SK-N-SH (cell line): Measurements from ENCODE around the gene ACBD6. TPM values are rescaled to one million over a fixed set of nuclear protein-coding genes. Genes with fewer than 3 reads are reported as not detected.

Source experiments
- CTCF ChIA-PET: fragments of 300-600, 350-600 bp; formaldehyde crosslinking; extraction: SDS; loops from one replicate; lab custom pipeline; 2021; lab: Yijun Ruan, JAX
- POLR2A ChIA-PET: fragments of 350-600 bp; sonication (Branson Sonifier 250); formaldehyde crosslinking; extraction: SDS; loops from one replicate; lab custom pipeline; 2020; ENCODE audit warnings: antibody characterized with exemption, inconsistent platforms; lab: Yijun Ruan, JAX
- DNase-seq: peaks from one replicate; pipeline ENCODE4 v3.0.0; 2012
- H2AFZ ChIP-seq: fragments of 200-600 bp; sonication (generic); 2 replicates; pipeline ENCODE4 v1.8.1; 2016; ENCODE audit warnings: antibody characterized with exemption, mild to moderate bottlenecking, low read depth
- H3F3A ChIP-seq: fragments of 200-600 bp; sonication (generic); replicated peaks from 2 replicates; pipeline ENCODE3; 2016; ENCODE audit warnings: antibody characterized with exemption, mild to moderate bottlenecking; ENCODE audit not compliant: insufficient read depth
- H3K27ac ChIP-seq, 2 experiments: fragments of 200-500 bp in 1 of 2; fragments of 200-600 bp in 1 of 2; sonication (Bioruptor generic) in 1 of 2; sonication (generic), shearing (Covaris generic) in 1 of 2; 2 replicates each; pipeline versions ENCODE4 v1.5.1 to v1.6.1; 2014 to 2016; ENCODE audit warnings: low read depth in 2 of 2, inconsistent platforms in 1 of 2, low read length in 1 of 2, mild to moderate bottlenecking in 1 of 2, mixed read lengths in 1 of 2
- H3K27me3 ChIP-seq: fragments of 200-600 bp; sonication (generic), shearing (Covaris generic); 2 replicates; pipeline ENCODE4 v1.6.1; 2016; ENCODE audit warnings: mixed run types; ENCODE audit not compliant: insufficient read depth
- H3K36me3 ChIP-seq, 2 experiments: fragments of 200-500 bp in 1 of 2; fragments of 200-600 bp in 1 of 2; sonication (Bioruptor generic) in 1 of 2; sonication (generic) in 1 of 2; replicated peaks in 1 of 2; 2 replicates each; pipeline versions ENCODE3 to v1.5.1; 2014 to 2016; ENCODE audit warnings: low read length in 1 of 2, mild to moderate bottlenecking in 1 of 2; ENCODE audit not compliant: insufficient read depth in 2 of 2, control insufficient read depth in 1 of 2
- H3K4me1 ChIP-seq, 2 experiments: fragments of 200-500 bp in 1 of 2; fragments of 200-600 bp in 1 of 2; sonication (Bioruptor generic) in 1 of 2; sonication (generic), shearing (Covaris generic) in 1 of 2; 2 replicates each; pipeline versions ENCODE4 v1.5.1 to v1.6.1; 2014 to 2016; ENCODE audit warnings: low read depth in 1 of 2, low read length in 1 of 2, mixed run types in 1 of 2; ENCODE audit not compliant: insufficient read depth in 2 of 2, control insufficient read depth in 1 of 2
- H3K4me2 ChIP-seq: fragments of 200-600 bp; sonication (generic), shearing (Covaris generic); 2 replicates; pipeline ENCODE4 v1.6.1; 2017; ENCODE audit warnings: mixed run types
- H3K4me3 ChIP-seq, 2 experiments: fragments of 200-500 bp in 1 of 2; fragments of 200-600 bp in 1 of 2; sonication (Bioruptor generic) in 1 of 2; sonication (generic), shearing (Covaris generic) in 1 of 2; 2 replicates each; pipeline versions ENCODE4 v1.5.1 to v1.8.1; 2014 to 2016; ENCODE audit warnings: low read depth in 2 of 2, inconsistent platforms in 1 of 2, low read length in 1 of 2, mild to moderate bottlenecking in 1 of 2, mixed read lengths in 1 of 2, moderate library complexity in 1 of 2
- H3K79me2 ChIP-seq: fragments of 200-600 bp; sonication (generic); 2 replicates; pipeline ENCODE4 v1.8.1; 2017; ENCODE audit warnings: mild to moderate bottlenecking; ENCODE audit not compliant: insufficient read depth
- H3K9ac ChIP-seq: fragments of 200-600 bp; sonication (generic); 2 replicates; pipeline ENCODE4 v1.6.1; 2017; ENCODE audit warnings: mixed run types
- H3K9me2 ChIP-seq: fragments of 200-600 bp; sonication (generic); 2 replicates; pipeline ENCODE4 v1.6.1; 2017; ENCODE audit warnings: mixed run types
- H3K9me3 ChIP-seq: fragments of 200-600 bp; sonication (generic); 2 replicates; pipeline ENCODE4 v1.6.1; 2017; ENCODE audit warnings: mixed run types, mild to moderate bottlenecking, moderate library complexity
- H4K20me1 ChIP-seq: fragments of 200-600 bp; sonication (generic); 2 replicates; pipeline ENCODE4 v1.6.1; 2017; ENCODE audit warnings: mild to moderate bottlenecking, mixed run types; ENCODE audit not compliant: insufficient read depth
- FOXJ3 ChIP-seq: sonication (generic); formaldehyde crosslinking; IDR thresholded peaks from 2 replicates; pipeline ENCODE4 v1.5.1; 2020; ENCODE audit warnings: mild to moderate bottlenecking, missing genetic modification reagents
- FOXM1 ChIP-seq: IDR thresholded peaks from 2 replicates; pipeline ENCODE4 v1.4.0; 2012; ENCODE audit warnings: low read depth, mild to moderate bottlenecking
- GABPA ChIP-seq: IDR thresholded peaks from 2 replicates; pipeline ENCODE4 v1.4.0; 2012; ENCODE audit warnings: low read depth, mild to moderate bottlenecking
- GATA2 ChIP-seq: sonication (generic); formaldehyde crosslinking; IDR thresholded peaks from 2 replicates; pipeline ENCODE4 v1.5.0; 2020; ENCODE audit warnings: mild to moderate bottlenecking, missing genetic modification reagents
- IRF3 ChIP-seq: fragments of 150-350 bp; IDR thresholded peaks from 2 replicates; pipeline ENCODE4 v1.6.1; 2016; ENCODE audit warnings: mild to moderate bottlenecking, low read depth, low read length
- JUND ChIP-seq: IDR thresholded peaks from 2 replicates; pipeline ENCODE4 v1.4.0; 2012
- MXI1 ChIP-seq: IDR thresholded peaks from 2 replicates; pipeline ENCODE4 v1.6.1; 2012; ENCODE audit warnings: mild to moderate bottlenecking, low read depth, low read length, improper control_type of control experiment
- PBX3 ChIP-seq: IDR thresholded peaks from 2 replicates; pipeline ENCODE4; 2012
- RAD21 ChIP-seq: IDR thresholded peaks from 2 replicates; pipeline ENCODE4 v1.6.1; 2012; ENCODE audit warnings: mild to moderate bottlenecking, low read length
- RFX5 ChIP-seq: IDR thresholded peaks from 2 replicates; pipeline ENCODE4 v1.6.1; 2012; ENCODE audit warnings: mild to moderate bottlenecking, improper control_type of control experiment, low read length
- SIN3A ChIP-seq: IDR thresholded peaks from 2 replicates; pipeline ENCODE4 v1.6.1; 2012; ENCODE audit warnings: low read depth, mild to moderate bottlenecking, low read length, moderate library complexity, borderline replicate concordance
- SMC3 ChIP-seq: IDR thresholded peaks from 2 replicates; pipeline ENCODE4 v1.6.1; 2012; ENCODE audit warnings: low read depth, low read length, improper control_type of control experiment
- TAF1 ChIP-seq: IDR thresholded peaks from 2 replicates; pipeline ENCODE4 v1.6.1; 2012; ENCODE audit warnings: low read depth, mild to moderate bottlenecking, low read length, moderate library complexity, borderline replicate concordance
- TCF12 ChIP-seq: IDR thresholded peaks from 2 replicates; pipeline ENCODE4 v1.4.0; 2012
- USF1 ChIP-seq: IDR thresholded peaks from 2 replicates; pipeline ENCODE4 v1.4.0; 2012; ENCODE audit warnings: low read depth, borderline replicate concordance
- YY1 ChIP-seq: IDR thresholded peaks from 2 replicates; pipeline ENCODE4 v1.4.0; 2012; ENCODE audit warnings: low read depth, mild to moderate bottlenecking
- ZBTB33 ChIP-seq: IDR thresholded peaks from 2 replicates; pipeline ENCODE4 v1.4.0; 2012; ENCODE audit warnings: low read depth, borderline replicate concordance
- WGBS: methylation state at CpG from one replicate; pipeline ENCODE4 v1.1.6; 2017; ENCODE audit warnings: low lambda C conversion rate; 5-methylcytosine and 5-hydroxymethylcytosine counted together
- polyA plus RNA-seq, 3 experiments: library from polyadenylated mRNA; depleted of rRNA; stranded (reverse); fragments of >200 nt; gene quantifications; 2 replicates each; pipeline ENCODE4 v1.2.3, GENCODE V29; 2012

The ACBD6 gene
- polyA plus RNA-seq, 1 of the 3 experiments (the other 2 are of a cell fraction), result 60.9 TPM

- no peaks in the 10 kb centered on the region for H4K20me1 ChIP-seq
- peaks cover 0 to 2% of the 10 kb centered on the region in 2 experiments; a peak in 2 of 4 replicates for H3K4me1 ChIP-seq
- TF ChIP-seq GATA2 (CRISPR knock-in tag) (no peak), ZBTB33 (no peak), USF1 (no peak)
- H2AFZ ChIP-seq, result no peak overlapping the region
- H3F3A ChIP-seq, result no peaks in the 10 kb centered on the region
- ChIA-PET CTCF (interaction anchor here (1.2 kb wide), 1 partner anchor 19 kb away, joined by 5 read pairs; no protein-coding TSS in a partner anchor), POLR2A (no interaction called here)
- H3K9me3 ChIP-seq, result no peaks in the 10 kb centered on the region
- H3K4me3 ChIP-seq, result no peak overlapping the region
- no peak overlapping the region for H3K4me2 ChIP-seq
- H3K36me3 ChIP-seq, result peaks cover 10 to 16% of the 10 kb centered on the region in 2 experiments
- H3K27me3 ChIP-seq, result no peaks in the 10 kb centered on the region
- 83% methylated on average over 4 of the region's 4 CpGs for WGBS
- DNase-seq, result no peak
- H3K9me2 ChIP-seq, result 0 out of 2 replicates have a peak, but pooled peaks cover 4% of the 10 kb centered on the region
- no peak overlapping the region for H3K27ac ChIP-seq
- H3K9ac ChIP-seq, result no peak overlapping the region
- H3K79me2 ChIP-seq, result peaks cover 8% of the 10 kb centered on the region; the same call in 1 of the 2 replicates
These were observed 105.2 kb downstream of the ACBD6 start for GRCh38 chr1:180397175-180397574.

- peaks cover 8% of the 10 kb centered on the region; the same call in 1 of the 2 replicates for H3K79me2 ChIP-seq
- H2AFZ ChIP-seq, result no peak overlapping the region
- no peaks in the 10 kb centered on the region for H3K27me3 ChIP-seq
- H3K4me3 ChIP-seq, result no peak overlapping the region
- no peak overlapping the region for H3K27ac ChIP-seq
- H3K36me3 ChIP-seq, result peaks cover 7 to 20% of the 10 kb centered on the region in 2 experiments
- H3K9me3 ChIP-seq, result no peaks in the 10 kb centered on the region
- no peak overlapping the region for H3K4me2 ChIP-seq
- POLR2A ChIA-PET, result no interaction called here
- CTCF ChIA-PET, result interaction anchor here (2.8 kb wide), 1 partner anchor 24 kb away, joined by 11 read pairs; no protein-coding TSS in a partner anchor
- TF ChIP-seq MXI1, result no peak
- TF ChIP-seq TCF12, result no peak
- no peak for TF ChIP-seq SMC3
- TF ChIP-seq SIN3A, result no peak
- no peak for TF ChIP-seq PBX3
- TF ChIP-seq TAF1, result no peak
- TF ChIP-seq YY1, result no peak
- TF ChIP-seq GABPA, result no peak
- TF ChIP-seq FOXM1, result no peak
- TF ChIP-seq RFX5, result no peak
- no peak for TF ChIP-seq IRF3
- TF ChIP-seq JUND, result no peak
- TF ChIP-seq ZBTB33, result no peak
- TF ChIP-seq FOXJ3 (CRISPR knock-in tag), result no peak
- TF ChIP-seq RAD21, result no peak
- TF ChIP-seq, all 33 proteins: peak for 0
- no peaks in the 10 kb centered on the region for H3F3A ChIP-seq
- H3K9me2 ChIP-seq, result 0 out of 2 replicates have a peak, but pooled peaks cover 4% of the 10 kb centered on the region
- whole genome bisulfite sequencing, result 98% methylated on average over 7 of the region's 7 CpGs
- H3K4me1 ChIP-seq, result peaks cover 0 to 2% of the 10 kb centered on the region in 2 experiments; a peak in 2 of 4 replicates
- DNase-seq, result no peak
- H4K20me1 ChIP-seq, result no peaks in the 10 kb centered on the region
- H3K9ac ChIP-seq, result no peak overlapping the region
These were observed 109.8 kb downstream of the ACBD6 start for GRCh38 chr1:180392427-180393145.
